ENCODE results near the gene C10orf90.

Gene C10orf90

GRCh38 chr10:126640401-126640800, 30.1 kb downstream of the C10orf90 start (continued):
- TF ChIP-seq PPARA (CRISPR knock-in tag; IDR thresholded peaks at IDR 0.05; ENCODE audit: borderline replicate concordance) (no peak), ZFP30 (CRISPR knock-in tag; IDR thresholded peaks at IDR 0.05) (no peak), BACH2 (CRISPR knock-in tag; IDR thresholded peaks at IDR 0.05; ENCODE audit: borderline replicate concordance) (no peak), ARNTL (CRISPR knock-in tag; IDR thresholded peaks at IDR 0.05; ENCODE audit: borderline replicate concordance, low read depth) (no peak), TCF4 (CRISPR knock-in tag; IDR thresholded peaks at IDR 0.05; ENCODE audit: borderline replicate concordance) (no peak), ISL1 (CRISPR knock-in tag; IDR thresholded peaks at IDR 0.05) (no peak)
- TF ChIP-seq, protein P1, sequence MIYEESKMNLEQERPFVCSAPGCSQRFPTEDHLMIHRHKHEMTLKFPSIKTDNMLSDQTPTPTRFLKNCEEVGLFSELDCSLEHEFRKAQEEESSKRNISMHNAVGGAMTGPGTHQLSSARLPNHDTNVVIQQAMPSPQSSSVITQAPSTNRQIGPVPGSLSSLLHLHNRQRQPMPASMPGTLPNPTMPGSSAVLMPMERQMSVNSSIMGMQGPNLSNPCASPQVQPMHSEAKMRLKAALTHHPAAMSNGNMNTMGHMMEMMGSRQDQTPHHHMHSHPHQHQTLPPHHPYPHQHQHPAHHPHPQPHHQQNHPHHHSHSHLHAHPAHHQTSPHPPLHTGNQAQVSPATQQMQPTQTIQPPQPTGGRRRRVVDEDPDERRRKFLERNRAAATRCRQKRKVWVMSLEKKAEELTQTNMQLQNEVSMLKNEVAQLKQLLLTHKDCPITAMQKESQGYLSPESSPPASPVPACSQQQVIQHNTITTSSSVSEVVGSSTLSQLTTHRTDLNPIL (CRISPR knock-in tag; IDR thresholded peaks at IDR 0.05; ENCODE audit: low read depth) = no peak

- ATAC-seq = no peak
Observed at GRCh38 chr10:126639084-126639483, 31.4 kb downstream of the C10orf90 start.

GRCh38 chr10:126638542-126638941, 32.0 kb downstream of the C10orf90 start:
- no peak for ATAC-seq
- TF ChIP-seq OSR1 (CRISPR knock-in tag; IDR thresholded peaks at IDR 0.05) (no peak), ZFP3 (CRISPR knock-in tag; IDR thresholded peaks at IDR 0.05) (no peak), BACH2 (CRISPR knock-in tag; IDR thresholded peaks at IDR 0.05; ENCODE audit: borderline replicate concordance) (no peak), PATZ1 (CRISPR knock-in tag; IDR thresholded peaks at IDR 0.05; ENCODE audit: borderline replicate concordance) (no peak)

More at GRCh38 chr10:126639084-126639483, 31.4 kb downstream of the C10orf90 start:
- TF ChIP-seq ZC3H10 (CRISPR knock-in tag; IDR thresholded peaks at IDR 0.05) (no peak), ISL1 (CRISPR knock-in tag; IDR thresholded peaks at IDR 0.05) (no peak), ZFP3 (CRISPR knock-in tag; IDR thresholded peaks at IDR 0.05) (no peak), OSR1 (CRISPR knock-in tag; IDR thresholded peaks at IDR 0.05) (no peak), TOX (CRISPR knock-in tag; IDR thresholded peaks at IDR 0.05; ENCODE audit: borderline replicate concordance) (no peak), ZNF565 (CRISPR knock-in tag; conservative IDR thresholded peaks at IDR 0.05; ENCODE audit: low read depth) (no peak), ESRRG (CRISPR knock-in tag; IDR thresholded peaks at IDR 0.05) (no peak), PPARA (CRISPR knock-in tag; IDR thresholded peaks at IDR 0.05; ENCODE audit: borderline replicate concordance) (no peak), CSDC2 (CRISPR knock-in tag; IDR thresholded peaks at IDR 0.05) (no peak), ARNTL (CRISPR knock-in tag; IDR thresholded peaks at IDR 0.05; ENCODE audit: borderline replicate concordance, low read depth) (no peak), PATZ1 (CRISPR knock-in tag; IDR thresholded peaks at IDR 0.05; ENCODE audit: borderline replicate concordance) (no peak)
- TF ChIP-seq, protein P2, sequence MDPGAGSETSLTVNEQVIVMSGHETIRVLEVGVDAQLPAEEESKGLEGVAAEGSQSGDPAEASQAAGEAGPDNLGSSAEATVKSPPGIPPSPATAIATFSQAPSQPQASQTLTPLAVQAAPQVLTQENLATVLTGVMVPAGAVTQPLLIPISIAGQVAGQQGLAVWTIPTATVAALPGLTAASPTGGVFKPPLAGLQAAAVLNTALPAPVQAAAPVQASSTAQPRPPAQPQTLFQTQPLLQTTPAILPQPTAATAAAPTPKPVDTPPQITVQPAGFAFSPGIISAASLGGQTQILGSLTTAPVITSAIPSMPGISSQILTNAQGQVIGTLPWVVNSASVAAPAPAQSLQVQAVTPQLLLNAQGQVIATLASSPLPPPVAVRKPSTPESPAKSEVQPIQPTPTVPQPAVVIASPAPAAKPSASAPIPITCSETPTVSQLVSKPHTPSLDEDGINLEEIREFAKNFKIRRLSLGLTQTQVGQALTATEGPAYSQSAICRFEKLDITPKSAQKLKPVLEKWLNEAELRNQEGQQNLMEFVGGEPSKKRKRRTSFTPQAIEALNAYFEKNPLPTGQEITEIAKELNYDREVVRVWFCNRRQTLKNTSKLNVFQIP (CRISPR knock-in tag; IDR thresholded peaks at IDR 0.05; ENCODE audit: borderline replicate concordance, low read depth) = no peak

DNA sequence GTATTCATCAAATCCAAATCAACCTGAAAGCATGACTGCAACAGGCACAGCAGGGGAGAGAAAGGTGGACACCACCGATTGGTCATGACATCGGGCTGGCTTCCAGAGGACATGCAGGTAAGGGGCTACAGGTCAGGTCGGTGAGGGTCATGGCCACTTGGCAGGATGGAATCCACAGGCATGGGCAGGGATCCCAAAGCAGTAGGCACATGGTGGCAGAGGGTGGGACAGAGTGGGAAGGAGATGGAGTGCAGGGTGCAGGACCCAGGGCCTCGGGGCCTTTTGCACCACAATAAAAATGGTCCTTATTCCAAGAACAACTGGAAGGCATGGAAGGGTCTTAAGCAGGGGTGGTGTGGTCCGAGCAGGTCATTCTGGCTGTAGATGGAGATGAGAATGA, 33.0 kb downstream of the C10orf90 start:
- no peak for ATAC-seq
- TF ChIP-seq, protein P1 (CRISPR knock-in tag; IDR thresholded peaks at IDR 0.05; ENCODE audit: low read depth) = no peak
- TF ChIP-seq RARB (CRISPR knock-in tag; IDR thresholded peaks at IDR 0.05) (no peak), ZFP30 (CRISPR knock-in tag; IDR thresholded peaks at IDR 0.05) (no peak), ZFP3 (CRISPR knock-in tag; IDR thresholded peaks at IDR 0.05) (no peak), TCF4 (CRISPR knock-in tag; IDR thresholded peaks at IDR 0.05; ENCODE audit: borderline replicate concordance) (no peak), PATZ1 (CRISPR knock-in tag; IDR thresholded peaks at IDR 0.05; ENCODE audit: borderline replicate concordance) (no peak)
- TF ChIP-seq, protein P2 (CRISPR knock-in tag; IDR thresholded peaks at IDR 0.05; ENCODE audit: borderline replicate concordance, low read depth) = no peak
